IMR-90 (cell line): ENCODE results near the gene FYCO1. TPM values are rescaled to one million over a fixed set of nuclear protein-coding genes. Genes with fewer than 3 reads are reported as not detected.

ENCODE experiments used
- ATAC-seq: fragments of 200-7000 bp; cut with Tn5 transposase; 2 replicates; pipeline ENCODE4 v1.9.1; 2020; ENCODE audit warnings: low read depth, mild to moderate bottlenecking, moderate library complexity
- BruUV-seq: library from RNA; stranded (reverse); fragments of 400-500 nt; replicated peaks from 2 replicates; lab custom pipeline; 2021; lab: Mats Ljungman, UMichigan
- CTCF ChIA-PET: fragments of 300-600 bp; formaldehyde crosslinking; extraction: SDS; loops from one replicate; lab custom pipeline; 2021; ENCODE audit warnings: antibody characterized with exemption; lab: Yijun Ruan, JAX
- POLR2A ChIA-PET: fragments of 300-600 bp; sonication (Branson Sonifier 250); formaldehyde crosslinking; loops from one replicate; lab custom pipeline; 2022; ENCODE audit warnings: antibody characterized with exemption; ENCODE audit not compliant: unreplicated experiment; lab: Charles Lee
- DNase-seq: peaks from one replicate; pipeline ENCODE4 v3.0.0; 2013
- H2AFZ ChIP-seq: replicated peaks from 2 replicates; pipeline ENCODE3; 2013; ENCODE audit warnings: low read length, mild to moderate bottlenecking; ENCODE audit not compliant: poor library complexity
- H2AK5ac ChIP-seq: 2 replicates; pipeline ENCODE4 v1.6.1; 2013; ENCODE audit warnings: low read depth, low read length, inconsistent platforms
- H2AK9ac ChIP-seq: replicated peaks from 2 replicates; pipeline ENCODE3; 2013; ENCODE audit warnings: mild to moderate bottlenecking, low read depth, low read length, moderate library complexity; ENCODE audit not compliant: poor library complexity
- H2BK120ac ChIP-seq: 2 replicates; pipeline ENCODE4 v1.6.1; 2013; ENCODE audit warnings: low read depth, low read length, inconsistent platforms
- H2BK15ac ChIP-seq: 3 replicates; pipeline ENCODE4 v1.6.1; 2013; ENCODE audit warnings: low read depth, low read length, inconsistent platforms
- H2BK20ac ChIP-seq: 2 replicates; pipeline ENCODE4 v1.6.1; 2013; ENCODE audit warnings: low read depth, mild to moderate bottlenecking, inconsistent platforms, low read length, moderate library complexity
- H2BK5ac ChIP-seq: 2 replicates; pipeline ENCODE4 v1.6.1; 2013; ENCODE audit warnings: mild to moderate bottlenecking, low read depth, low read length, inconsistent platforms; ENCODE audit not compliant: poor library complexity, severe bottlenecking
- H3K14ac ChIP-seq: replicated peaks from 2 replicates; pipeline ENCODE4 v1.6.1; 2013; ENCODE audit warnings: low read depth, low read length, inconsistent platforms
- H3K18ac ChIP-seq: 2 replicates; pipeline ENCODE4 v1.6.1; 2013; ENCODE audit warnings: low read depth, low read length, control low read depth
- H3K23ac ChIP-seq: 2 replicates; pipeline ENCODE4 v1.6.1; 2013; ENCODE audit warnings: low read depth, low read length, inconsistent platforms
- H3K27ac ChIP-seq: 2 replicates; pipeline ENCODE4 v1.5.1; 2013; ENCODE audit warnings: mild to moderate bottlenecking, control low read depth, low read length; ENCODE audit not compliant: insufficient read depth
- H3K27me3 ChIP-seq: 2 replicates; pipeline ENCODE4 v1.6.1; 2013; ENCODE audit warnings: low read length; ENCODE audit not compliant: control insufficient read depth, insufficient read depth
- H3K36me3 ChIP-seq: 2 replicates; pipeline ENCODE4 v1.6.1; 2013; ENCODE audit warnings: low read length, mixed read lengths; ENCODE audit not compliant: control insufficient read depth, insufficient read depth
- H3K4ac ChIP-seq: 2 replicates; pipeline ENCODE4 v1.6.1; 2013; ENCODE audit warnings: low read depth, low read length, inconsistent platforms
- H3K4me1 ChIP-seq: 2 replicates; pipeline ENCODE4 v1.6.1; 2013; ENCODE audit warnings: low read length, mixed read lengths; ENCODE audit not compliant: control insufficient read depth, insufficient read depth
- H3K4me2 ChIP-seq: 2 replicates; pipeline ENCODE4 v1.6.1; 2013; ENCODE audit warnings: low read depth, mild to moderate bottlenecking, control low read depth, low read length, moderate library complexity
- H3K4me3 ChIP-seq: 2 replicates; pipeline ENCODE4 v1.5.1; 2013; ENCODE audit warnings: low read depth, mild to moderate bottlenecking, control low read depth, low read length, moderate library complexity; ENCODE audit not compliant: insufficient read depth
- H3K56ac ChIP-seq: 2 replicates; pipeline ENCODE4 v1.6.1; 2013; ENCODE audit warnings: low read length, inconsistent platforms; ENCODE audit not compliant: insufficient read depth; ENCODE audit errors: extremely low read depth
- H3K79me1 ChIP-seq, 2 experiments: 2 replicates each; pipeline ENCODE4 v1.6.1; 2013; ENCODE audit warnings: low read length in 2 of 2, inconsistent platforms in 1 of 2, low read depth in 1 of 2
- H3K9ac ChIP-seq: 2 replicates; pipeline ENCODE4 v1.6.1; 2013; ENCODE audit warnings: low read depth, low read length, control low read depth
- H3K9me1 ChIP-seq: 2 replicates; pipeline ENCODE4 v1.6.1; 2013; ENCODE audit warnings: low read length, inconsistent platforms; ENCODE audit not compliant: insufficient read depth
- H3K9me3 ChIP-seq: 2 replicates; pipeline ENCODE4 v1.6.1; 2013; ENCODE audit warnings: low read length; ENCODE audit not compliant: control insufficient read depth, insufficient read depth
- H4K20me1 ChIP-seq: 2 replicates; pipeline ENCODE4 v1.6.1; 2013; ENCODE audit warnings: low read length, inconsistent platforms; ENCODE audit not compliant: insufficient read depth
- H4K5ac ChIP-seq: 2 replicates; pipeline ENCODE4 v1.6.1; 2013; ENCODE audit warnings: mild to moderate bottlenecking, low read depth, low read length, control low read depth
- H4K8ac ChIP-seq, 2 experiments: 2 replicates each; pipeline ENCODE4 v1.6.1; 2013; ENCODE audit warnings: low read depth in 2 of 2, low read length in 2 of 2, control low read depth in 1 of 2, inconsistent platforms in 1 of 2
- H4K91ac ChIP-seq: 2 replicates; pipeline ENCODE4 v1.6.1; 2013; ENCODE audit warnings: low read depth, low read length, inconsistent platforms; ENCODE audit not compliant: insufficient read depth
- BHLHE40 ChIP-seq: fragments of 150-350 bp; IDR thresholded peaks from 2 replicates; pipeline ENCODE4 v1.6.1; 2016; ENCODE audit warnings: mild to moderate bottlenecking, low read depth, low read length
- CEBPB ChIP-seq: IDR thresholded peaks from 2 replicates; pipeline ENCODE4 v1.6.1; 2012; ENCODE audit warnings: low read depth, low read length, improper control_type of control experiment
- CHD1 ChIP-seq: IDR thresholded peaks from 2 replicates; pipeline ENCODE4 v1.6.1; 2012; ENCODE audit warnings: low read depth, low read length, improper control_type of control experiment
- FOS ChIP-seq: fragments of 150-350 bp; IDR thresholded peaks from 2 replicates; pipeline ENCODE4 v1.6.1; 2016; ENCODE audit warnings: low read depth, low read length
- MAFK ChIP-seq: IDR thresholded peaks from 2 replicates; pipeline ENCODE4 v1.6.1; 2012; ENCODE audit warnings: low read depth, low read length, improper control_type of control experiment
- MAZ ChIP-seq: IDR thresholded peaks from 2 replicates; pipeline ENCODE4 v1.6.1; 2012; ENCODE audit warnings: low read depth, mild to moderate bottlenecking, low read length, improper control_type of control experiment, moderate library complexity, borderline replicate concordance
- MXI1 ChIP-seq: IDR thresholded peaks from 2 replicates; pipeline ENCODE4 v1.6.1; 2012; ENCODE audit warnings: low read depth, mild to moderate bottlenecking, low read length, moderate library complexity, borderline replicate concordance
- NFE2L2 ChIP-seq: fragments of 150-350 bp; IDR thresholded peaks from 2 replicates; pipeline ENCODE4 v1.6.1; 2016; ENCODE audit warnings: low read depth, mild to moderate bottlenecking, low read length
- POLR2A ChIP-seq: IDR thresholded peaks from 2 replicates; pipeline ENCODE4 v1.6.1; 2012; ENCODE audit warnings: mild to moderate bottlenecking, low read depth, low read length
- RAD21 ChIP-seq: IDR thresholded peaks from 2 replicates; pipeline ENCODE4 v1.6.1; 2012; ENCODE audit warnings: low read length, improper control_type of control experiment
- RCOR1 ChIP-seq: IDR thresholded peaks from 2 replicates; pipeline ENCODE4 v1.6.1; 2012; ENCODE audit warnings: mild to moderate bottlenecking, low read length, improper control_type of control experiment; ENCODE audit not compliant: insufficient replicate concordance
- RFX5 ChIP-seq: IDR thresholded peaks from 2 replicates; pipeline ENCODE4 v1.8.0; 2012; ENCODE audit warnings: low read depth, mild to moderate bottlenecking, low read length, moderate library complexity
- SMC3 ChIP-seq: fragments of 150-350 bp; IDR thresholded peaks from 2 replicates; pipeline ENCODE4 v1.6.1; 2016; ENCODE audit warnings: low read depth, mild to moderate bottlenecking, antibody characterized with exemption, low read length, moderate library complexity
- WGBS, 2 experiments: methylation state at CpG; one replicate each; pipeline versions ENCODE4 v1.1.5 to v1.1.7; 2013; ENCODE audit warnings: missing lambda C conversion rate in 2 of 2; ENCODE audit not compliant: insufficient read length in 1 of 2; ENCODE audit errors: extremely low coverage in 2 of 2; 5-methylcytosine and 5-hydroxymethylcytosine counted together
- dilution Hi-C: fragments of 300-500 bp; cut with HindIII; formaldehyde crosslinking; loops from one replicate; pipeline ENCODE4 v1.14.3; 2018; ENCODE audit warnings: low sequenced_read_pairs; ENCODE audit not compliant: unreplicated experiment
- in situ Hi-C: fragments of 300-500 bp; cut with MboI; formaldehyde crosslinking; loops from 3 replicates; pipeline ENCODE4 v1.14.3; 2019; ENCODE audit warnings: low sequenced_read_pairs, inconsistent platforms, mixed read lengths
- intact Hi-C: fragments of 100-400 bp; cut with micrococcal nuclease; formaldehyde crosslinking; loops from 2 replicates; pipeline ENCODE4 v1.10.0; 2022
- polyA plus RNA-seq, 3 experiments: library from polyadenylated mRNA; depleted of rRNA; stranded (reverse); fragments of >200 nt; gene quantifications; 2 replicates each; pipeline ENCODE4 v1.2.3, GENCODE V29; 2012; ENCODE audit warnings: low replicate concordance in 1 of 3
- total RNA-seq: library from RNA; depleted of rRNA; stranded (reverse); fragments of >200 nt; gene quantifications from 2 replicates; pipeline ENCODE4 v1.2.3, GENCODE V29; 2012
- TF ChIP-seq, protein P1 (sequence below): fragments of 150-350 bp; IDR thresholded peaks from 2 replicates; pipeline ENCODE4 v1.6.1; 2017; ENCODE audit warnings: mild to moderate bottlenecking, antibody characterized with exemption, low read length, low read depth
- TF ChIP-seq, protein P2 (sequence below): fragments of 150-350 bp; IDR thresholded peaks from 2 replicates; pipeline ENCODE4 v1.6.1; 2016; ENCODE audit warnings: low read depth, mild to moderate bottlenecking, low read length, moderate library complexity, borderline replicate concordance
- TF ChIP-seq, protein P3 (sequence below): conservative IDR thresholded peaks from 2 replicates; pipeline ENCODE4 v1.5.1; 2012; ENCODE audit warnings: mild to moderate bottlenecking, low read depth, low read length, improper control_type of control experiment

FYCO1 gene
- total and polyA plus RNA-seq, 2 of the 4 experiments (the other 2 are of a cell fraction), result 13.7 to 20.1 TPM

DNA sequence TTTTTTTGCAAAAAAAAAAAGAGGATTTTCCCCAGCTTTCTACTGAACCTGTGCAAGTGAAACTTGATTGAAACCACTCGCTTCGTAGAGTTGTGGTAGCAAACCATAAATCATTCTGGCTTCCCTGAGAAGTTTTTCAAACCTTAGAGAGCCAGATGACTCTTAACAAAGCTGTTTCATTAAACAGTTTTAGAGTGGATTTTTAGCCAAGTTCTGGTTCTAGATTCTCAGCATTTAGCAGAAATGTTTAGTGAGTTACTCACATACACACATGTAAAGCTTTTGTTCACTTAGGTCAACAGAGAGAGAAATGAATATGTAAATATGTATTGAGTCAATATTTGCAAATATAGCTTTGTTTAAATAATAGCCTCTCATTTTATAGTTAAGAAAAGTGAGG is 127.4 kb downstream of the FYCO1 start:
- H4K20me1 ChIP-seq, result no peaks in the 10 kb centered on the region
- H2AK9ac ChIP-seq, result no peak overlapping the region
- peaks cover 43% of the 10 kb centered on the region for H3K27me3 ChIP-seq
- H3K14ac ChIP-seq, result no peak overlapping the region
- H2AFZ ChIP-seq, result no peak overlapping the region
- H3K9ac ChIP-seq, result no peak overlapping the region
- no peak for DNase-seq
- no peak overlapping the region for H3K4ac ChIP-seq
- H3K27ac ChIP-seq, result no peak overlapping the region
- no peak for TF ChIP-seq CEBPB
- no peak for TF ChIP-seq NFE2L2
- TF ChIP-seq RAD21, result no peak
- no peak for TF ChIP-seq RFX5
- no peak for TF ChIP-seq MAFK
- TF ChIP-seq RCOR1, result no peak
- no peak for TF ChIP-seq CHD1
- no peak for TF ChIP-seq SMC3
- TF ChIP-seq POLR2A, result no peak
- TF ChIP-seq, protein P1, sequence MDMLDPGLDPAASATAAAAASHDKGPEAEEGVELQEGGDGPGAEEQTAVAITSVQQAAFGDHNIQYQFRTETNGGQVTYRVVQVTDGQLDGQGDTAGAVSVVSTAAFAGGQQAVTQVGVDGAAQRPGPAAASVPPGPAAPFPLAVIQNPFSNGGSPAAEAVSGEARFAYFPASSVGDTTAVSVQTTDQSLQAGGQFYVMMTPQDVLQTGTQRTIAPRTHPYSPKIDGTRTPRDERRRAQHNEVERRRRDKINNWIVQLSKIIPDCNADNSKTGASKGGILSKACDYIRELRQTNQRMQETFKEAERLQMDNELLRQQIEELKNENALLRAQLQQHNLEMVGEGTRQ, result no peak
- TF ChIP-seq, protein P2, sequence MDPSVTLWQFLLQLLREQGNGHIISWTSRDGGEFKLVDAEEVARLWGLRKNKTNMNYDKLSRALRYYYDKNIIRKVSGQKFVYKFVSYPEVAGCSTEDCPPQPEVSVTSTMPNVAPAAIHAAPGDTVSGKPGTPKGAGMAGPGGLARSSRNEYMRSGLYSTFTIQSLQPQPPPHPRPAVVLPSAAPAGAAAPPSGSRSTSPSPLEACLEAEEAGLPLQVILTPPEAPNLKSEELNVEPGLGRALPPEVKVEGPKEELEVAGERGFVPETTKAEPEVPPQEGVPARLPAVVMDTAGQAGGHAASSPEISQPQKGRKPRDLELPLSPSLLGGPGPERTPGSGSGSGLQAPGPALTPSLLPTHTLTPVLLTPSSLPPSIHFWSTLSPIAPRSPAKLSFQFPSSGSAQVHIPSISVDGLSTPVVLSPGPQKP, result no peak
- no peak for TF ChIP-seq MXI1
- no peak for TF ChIP-seq BHLHE40
- no peak for TF ChIP-seq MAZ
- TF ChIP-seq, protein P3, sequence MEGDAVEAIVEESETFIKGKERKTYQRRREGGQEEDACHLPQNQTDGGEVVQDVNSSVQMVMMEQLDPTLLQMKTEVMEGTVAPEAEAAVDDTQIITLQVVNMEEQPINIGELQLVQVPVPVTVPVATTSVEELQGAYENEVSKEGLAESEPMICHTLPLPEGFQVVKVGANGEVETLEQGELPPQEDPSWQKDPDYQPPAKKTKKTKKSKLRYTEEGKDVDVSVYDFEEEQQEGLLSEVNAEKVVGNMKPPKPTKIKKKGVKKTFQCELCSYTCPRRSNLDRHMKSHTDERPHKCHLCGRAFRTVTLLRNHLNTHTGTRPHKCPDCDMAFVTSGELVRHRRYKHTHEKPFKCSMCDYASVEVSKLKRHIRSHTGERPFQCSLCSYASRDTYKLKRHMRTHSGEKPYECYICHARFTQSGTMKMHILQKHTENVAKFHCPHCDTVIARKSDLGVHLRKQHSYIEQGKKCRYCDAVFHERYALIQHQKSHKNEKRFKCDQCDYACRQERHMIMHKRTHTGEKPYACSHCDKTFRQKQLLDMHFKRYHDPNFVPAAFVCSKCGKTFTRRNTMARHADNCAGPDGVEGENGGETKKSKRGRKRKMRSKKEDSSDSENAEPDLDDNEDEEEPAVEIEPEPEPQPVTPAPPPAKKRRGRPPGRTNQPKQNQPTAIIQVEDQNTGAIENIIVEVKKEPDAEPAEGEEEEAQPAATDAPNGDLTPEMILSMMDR, result no peak
- no peak for TF ChIP-seq FOS
- no peak for ATAC-seq
- no peak overlapping the region for H4K91ac ChIP-seq
- H3K18ac ChIP-seq, result no peak overlapping the region
- intact Hi-C loops (no loop called here), dilution Hi-C loops (no loop called here), in situ Hi-C loops (no loop called here)
- no TSS peak for BruUV-seq
- H2AK5ac ChIP-seq, result no peak overlapping the region
- ChIA-PET POLR2A (no interaction called here), CTCF (interaction anchor here (0.5 to 0.6 kb wide), 2 partner anchors 13 to 21 kb away, joined by 3 to 8 read pairs; no protein-coding TSS in a partner anchor)
- no peak overlapping the region for H2BK120ac ChIP-seq
- H3K79me1 ChIP-seq, result no peaks in the 10 kb centered on the region
- no peak overlapping the region for H3K4me3 ChIP-seq
- no peaks in the 10 kb centered on the region for H3K36me3 ChIP-seq
- H3K9me1 ChIP-seq, result no peaks in the 10 kb centered on the region
- no peak overlapping the region for H3K56ac ChIP-seq
- WGBS, 2 experiments, result no CpG with 5 or more reads among the region's 2 CpGs
- peaks cover 4% of the 10 kb centered on the region for H3K9me3 ChIP-seq
- H3K4me2 ChIP-seq, result no peak overlapping the region
- no peak overlapping the region for H2BK5ac ChIP-seq
- H2BK15ac ChIP-seq, result no peak overlapping the region
- no peak overlapping the region for H4K5ac ChIP-seq
- no peak overlapping the region for H3K23ac ChIP-seq
- no peak overlapping the region for H4K8ac ChIP-seq
- H3K4me1 ChIP-seq, result no peaks in the 10 kb centered on the region
- no peak overlapping the region for H2BK20ac ChIP-seq
